ENCODE results near the gene ZNF614. TPM values are rescaled to one million over a fixed set of nuclear protein-coding genes. Genes with fewer than 3 reads are reported as not detected.

The ZNF614 gene
- total and polyA plus RNA-seq, 9 of the 15 experiments (the other 6 are each of a cell fraction or from before 2014, with no cell fraction given) = 4.9 to 16.3 (median 11.4) TPM

DNA sequence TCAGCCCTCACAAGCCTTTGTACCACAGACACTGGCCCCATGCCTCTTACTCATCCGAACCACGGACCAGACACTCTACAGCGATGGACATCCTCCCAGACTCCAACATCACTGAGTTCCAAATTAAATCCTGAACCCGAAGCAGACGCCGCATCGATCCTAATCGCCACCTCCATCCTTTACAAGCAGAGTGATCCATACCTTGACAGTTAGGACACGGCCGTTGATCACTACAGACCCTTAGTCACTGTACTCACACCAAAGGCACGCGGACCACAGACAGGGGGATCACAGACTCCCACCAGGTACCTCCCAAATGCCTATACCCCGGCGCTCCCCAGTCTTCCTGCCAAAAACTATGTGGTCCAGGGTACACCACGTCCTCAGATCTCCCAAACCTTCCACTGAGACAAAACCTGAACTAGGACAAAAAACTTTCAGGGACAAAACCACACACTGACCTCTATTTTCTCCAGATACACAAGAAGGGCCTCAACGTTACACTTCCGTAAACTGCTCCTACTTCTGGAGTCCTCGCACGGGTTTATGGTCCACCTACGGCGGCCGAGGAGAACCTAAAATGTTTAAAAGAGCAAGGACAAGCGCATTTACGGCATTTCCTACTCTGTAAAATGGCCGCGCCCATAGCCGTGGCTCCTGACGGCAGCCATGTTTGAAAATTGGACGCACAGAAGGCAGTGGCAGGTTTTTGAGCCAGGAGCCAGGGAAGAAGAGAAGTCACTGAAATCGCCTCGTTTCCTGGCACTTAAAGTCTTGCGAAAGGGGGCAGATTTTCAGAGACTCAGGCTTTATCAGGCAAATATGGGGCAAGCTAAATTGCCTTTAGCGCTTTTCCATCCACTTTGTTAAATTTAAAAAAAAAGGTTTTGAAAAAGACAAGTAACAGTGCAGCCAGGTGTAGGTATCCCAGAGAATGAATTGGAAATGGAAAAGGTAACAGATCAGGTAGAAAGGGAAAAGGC lies 41.6 kb downstream of the ZNF614 start, which contains the start of gene ZNF350 (continued):
- TF ChIP-seq CREB1 (IDR thresholded peaks at IDR 0.05) = no peak
- TF ChIP-seq CREB1 (CRISPR knock-in tag; IDR thresholded peaks at IDR 0.05) = no peak
- no peak for TF ChIP-seq ZNF77 (CRISPR knock-in tag; IDR thresholded peaks at IDR 0.05)
- no peak for TF ChIP-seq NFE2L1 (tag; IDR thresholded peaks at IDR 0.05; ENCODE audit: borderline replicate concordance, low read depth)
- no peak for TF ChIP-seq PHF21A (IDR thresholded peaks at IDR 0.05; ENCODE audit: borderline replicate concordance, low read depth)
- no peak for TF ChIP-seq FOXA3 (CRISPR knock-in tag; conservative IDR thresholded peaks at IDR 0.05 in 1 of 2, IDR thresholded peaks at IDR 0.05 in 1 of 2)
- TF ChIP-seq, protein P1, sequence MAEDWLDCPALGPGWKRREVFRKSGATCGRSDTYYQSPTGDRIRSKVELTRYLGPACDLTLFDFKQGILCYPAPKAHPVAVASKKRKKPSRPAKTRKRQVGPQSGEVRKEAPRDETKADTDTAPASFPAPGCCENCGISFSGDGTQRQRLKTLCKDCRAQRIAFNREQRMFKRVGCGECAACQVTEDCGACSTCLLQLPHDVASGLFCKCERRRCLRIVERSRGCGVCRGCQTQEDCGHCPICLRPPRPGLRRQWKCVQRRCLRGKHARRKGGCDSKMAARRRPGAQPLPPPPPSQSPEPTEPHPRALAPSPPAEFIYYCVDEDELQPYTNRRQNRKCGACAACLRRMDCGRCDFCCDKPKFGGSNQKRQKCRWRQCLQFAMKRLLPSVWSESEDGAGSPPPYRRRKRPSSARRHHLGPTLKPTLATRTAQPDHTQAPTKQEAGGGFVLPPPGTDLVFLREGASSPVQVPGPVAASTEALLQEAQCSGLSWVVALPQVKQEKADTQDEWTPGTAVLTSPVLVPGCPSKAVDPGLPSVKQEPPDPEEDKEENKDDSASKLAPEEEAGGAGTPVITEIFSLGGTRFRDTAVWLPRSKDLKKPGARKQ (CRISPR knock-in tag; IDR thresholded peaks at IDR 0.05) = no peak
- no peak for TF ChIP-seq ZNF586 (CRISPR knock-in tag; conservative IDR thresholded peaks at IDR 0.05)
- peak; percentile 51 to 53; a peak in 3 of 4 replicates for TF ChIP-seq SIX5 (IDR thresholded peaks at IDR 0.05; ENCODE audit: borderline replicate concordance in 1 of 2, insufficient read depth in 1 of 2, low read depth in 1 of 2, low read length in 2 of 2)
- TF ChIP-seq ETV1 (tag; conservative IDR thresholded peaks at IDR 0.05; ENCODE audit: low read depth) = peak; percentile 53; the same call in 1 of the 2 replicates
- TF ChIP-seq MIER1 (IDR thresholded peaks at IDR 0.05; ENCODE audit: low read depth) = no peak
- TF ChIP-seq GTF2A2 (tag; IDR thresholded peaks at IDR 0.05) = no peak
- no peak for TF ChIP-seq ETV6 (IDR thresholded peaks at IDR 0.05; ENCODE audit: borderline replicate concordance in 1 of 2, low read depth in 2 of 2, low read length in 1 of 2)
- no peak for TF ChIP-seq ETV6 (CRISPR knock-in tag; IDR thresholded peaks at IDR 0.05; ENCODE audit: borderline replicate concordance)
- TF ChIP-seq POLR2B (IDR thresholded peaks at IDR 0.05; ENCODE audit: low read depth, partially characterized antibody) = peak; percentile 39
- TF ChIP-seq, protein P2, sequence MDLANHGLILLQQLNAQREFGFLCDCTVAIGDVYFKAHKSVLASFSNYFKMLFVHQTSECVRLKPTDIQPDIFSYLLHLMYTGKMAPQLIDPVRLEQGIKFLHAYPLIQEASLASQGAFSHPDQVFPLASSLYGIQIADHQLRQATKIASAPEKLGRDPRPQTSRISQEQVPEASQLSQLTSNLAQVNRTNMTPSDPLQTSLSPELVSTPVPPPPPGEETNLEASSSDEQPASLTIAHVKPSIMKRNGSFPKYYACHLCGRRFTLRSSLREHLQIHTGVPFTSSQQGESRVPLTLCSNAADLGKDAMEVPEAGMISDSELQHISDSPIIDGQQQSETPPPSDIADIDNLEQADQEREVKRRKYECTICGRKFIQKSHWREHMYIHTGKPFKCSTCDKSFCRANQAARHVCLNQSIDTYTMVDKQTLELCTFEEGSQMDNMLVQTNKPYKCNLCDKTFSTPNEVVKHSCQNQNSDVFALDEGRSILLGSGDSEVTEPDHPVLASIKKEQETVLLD (IDR thresholded peaks at IDR 0.05) = no peak
- TF ChIP-seq MEF2A (IDR thresholded peaks at IDR 0.05; ENCODE audit: control insufficient read depth, low read depth, low read length) = no peak
- TF ChIP-seq ZNF224 (CRISPR knock-in tag; IDR thresholded peaks at IDR 0.05) = no peak
- no peak for TF ChIP-seq KLF10 (CRISPR knock-in tag; IDR thresholded peaks at IDR 0.05)
- TF ChIP-seq MXI1 (IDR thresholded peaks at IDR 0.05; ENCODE audit: low read depth, low read length) = no peak
- no peak for TF ChIP-seq EHMT2 (IDR thresholded peaks at IDR 0.05)
- TF ChIP-seq SMAD3 (CRISPR knock-in tag; conservative IDR thresholded peaks at IDR 0.05) = no peak
- TF ChIP-seq GTF2B (IDR thresholded peaks at IDR 0.05; ENCODE audit: extremely low read depth, insufficient read length) = no peak

Data from K562 (cell line).